ENCODE measurements around the gene CSNK1A1.

Gene CSNK1A1

GRCh38 chr5:149594206-149594895, 43.1 kb upstream of the CSNK1A1 start:
- Histone ChIP-seq H2BK15ac (ENCODE audit: low read length) (no peak overlapping the region), H3K4me3 (ENCODE audit: low read length in 2 of 2) (no peak overlapping the region), H3K4ac (ENCODE audit: low read length) (no peak overlapping the region), H3K23ac (ENCODE audit: low read depth, low read length, poor library complexity) (no peak overlapping the region), H2AK5ac (ENCODE audit: low read depth, low read length) (no peak overlapping the region), H2BK5ac (ENCODE audit: low read length) (no peak overlapping the region), H4K91ac (ENCODE audit: low read depth, low read length, poor library complexity) (no peak overlapping the region), H3K14ac (ENCODE audit: low read length) (no peak overlapping the region), H3K36me3 (replicated peaks in 1 of 2; ENCODE audit: control insufficient read depth in 2 of 2, insufficient read depth in 2 of 2, low read length in 2 of 2) (no peaks in the 10 kb centered on the region), H3K18ac (ENCODE audit: low read length) (no peak overlapping the region), H3K27ac (replicated peaks; ENCODE audit: low read length) (no peak overlapping the region), H3K4me2 (ENCODE audit: insufficient read depth, low read length, poor library complexity, severe bottlenecking) (no peak overlapping the region), H3K9me3 (replicated peaks in 1 of 2; ENCODE audit: control insufficient read depth in 2 of 2, insufficient read depth in 1 of 2, low read depth in 1 of 2, low read length in 2 of 2) (no peaks in the 10 kb centered on the region), H2BK120ac (ENCODE audit: low read depth, low read length) (no peak overlapping the region), H2BK12ac (ENCODE audit: low read length) (no peak overlapping the region), H3K4me1 (ENCODE audit: control insufficient read depth in 2 of 2, insufficient read depth in 1 of 2, low read depth in 1 of 2, low read length in 2 of 2) (no peaks in the 10 kb centered on the region), H4K8ac (ENCODE audit: low read depth, low read length) (no peak overlapping the region), H3K27me3 (ENCODE audit: control insufficient read depth in 3 of 3, insufficient read depth in 3 of 3, low read depth in 1 of 3, low read length in 3 of 3) (no peaks in the 10 kb centered on the region), H2AFZ (ENCODE audit: low read length) (no peak overlapping the region), H3K9ac (ENCODE audit: low read depth, low read length, poor library complexity) (no peak overlapping the region), H3K79me1 (ENCODE audit: low read depth, low read length) (no peaks in the 10 kb centered on the region)
- WGBS, 2 donors (ENCODE audit: extremely low coverage in 2 of 2, insufficient read length in 2 of 2, insufficient replicate concordance in 1 of 2), result no CpG with 5 or more reads among the region's 5 CpGs
- no peak for DNase-seq (ENCODE audit: low spot score)

DNA sequence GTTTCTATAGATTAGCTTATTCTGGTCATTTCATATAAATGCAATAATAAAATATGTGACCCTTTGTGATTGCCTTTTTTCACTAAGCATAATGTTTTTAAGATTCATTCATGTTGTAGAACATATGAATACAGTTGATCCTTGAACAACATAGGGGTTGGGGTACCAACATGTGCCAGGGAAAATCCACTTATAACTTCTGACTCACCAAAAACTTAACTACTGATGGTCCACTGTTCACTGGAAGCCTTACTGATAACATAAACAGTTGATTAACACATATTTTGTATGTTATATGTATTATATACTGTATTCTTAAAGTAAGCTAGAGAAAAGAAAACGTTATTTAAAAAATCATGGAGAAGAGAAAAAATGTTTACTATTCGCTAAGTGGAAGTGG, 42.1 kb upstream of the CSNK1A1 start:
- Histone ChIP-seq H3K27me3 (ENCODE audit: control insufficient read depth in 3 of 3, insufficient read depth in 3 of 3, low read depth in 1 of 3, low read length in 3 of 3) (no peaks in the 10 kb centered on the region), H4K8ac (ENCODE audit: low read depth, low read length) (no peak overlapping the region), H4K91ac (ENCODE audit: low read depth, low read length, poor library complexity) (no peak overlapping the region), H3K36me3 (replicated peaks in 1 of 2; ENCODE audit: control insufficient read depth in 2 of 2, insufficient read depth in 2 of 2, low read length in 2 of 2) (no peaks in the 10 kb centered on the region), H3K4me3 (ENCODE audit: low read length in 2 of 2) (no peak overlapping the region), H3K9ac (ENCODE audit: low read depth, low read length, poor library complexity) (no peak overlapping the region), H3K23ac (ENCODE audit: low read depth, low read length, poor library complexity) (no peak overlapping the region), H2BK120ac (ENCODE audit: low read depth, low read length) (no peak overlapping the region), H2BK5ac (ENCODE audit: low read length) (no peak overlapping the region), H2AFZ (ENCODE audit: low read length) (no peak overlapping the region), H2BK15ac (ENCODE audit: low read length) (no peak overlapping the region), H3K4me2 (ENCODE audit: insufficient read depth, low read length, poor library complexity, severe bottlenecking) (no peak overlapping the region), H3K14ac (ENCODE audit: low read length) (no peak overlapping the region), H3K79me1 (ENCODE audit: low read depth, low read length) (no peaks in the 10 kb centered on the region), H2AK5ac (ENCODE audit: low read depth, low read length) (no peak overlapping the region), H3K4ac (ENCODE audit: low read length) (no peak overlapping the region), H3K27ac (replicated peaks; ENCODE audit: low read length) (no peak overlapping the region), H2BK12ac (ENCODE audit: low read length) (no peak overlapping the region), H3K18ac (ENCODE audit: low read length) (no peak overlapping the region), H3K9me3 (replicated peaks in 1 of 2; ENCODE audit: control insufficient read depth in 2 of 2, insufficient read depth in 1 of 2, low read depth in 1 of 2, low read length in 2 of 2) (no peaks in the 10 kb centered on the region), H3K4me1 (ENCODE audit: control insufficient read depth in 2 of 2, insufficient read depth in 1 of 2, low read depth in 1 of 2, low read length in 2 of 2) (no peaks in the 10 kb centered on the region)
- no peak for DNase-seq (ENCODE audit: low spot score)
- no CpG with 5 or more reads among the region's 2 CpGs for WGBS, 2 donors (ENCODE audit: extremely low coverage in 2 of 2, insufficient read length in 2 of 2, insufficient replicate concordance in 1 of 2)

DNA sequence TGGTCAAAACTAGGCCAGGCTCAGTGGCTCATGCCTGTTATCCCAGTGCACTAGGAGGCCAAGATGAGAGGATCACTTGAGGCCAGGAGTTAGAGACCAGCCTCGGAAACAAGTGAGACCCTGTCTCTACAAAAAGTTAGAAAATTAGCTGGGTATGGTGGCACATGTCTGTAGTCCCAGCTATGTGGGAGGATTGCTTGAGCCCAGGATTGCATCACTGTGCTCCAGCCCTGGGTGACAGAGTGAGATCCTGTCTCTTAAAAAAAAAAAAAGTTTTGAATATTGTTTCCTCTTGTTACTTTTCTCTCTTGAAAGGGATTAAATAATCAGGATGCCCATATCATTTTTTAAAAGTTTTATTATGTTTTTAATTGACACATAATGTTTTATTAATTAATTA, 37.7 kb upstream of the CSNK1A1 start:
- Histone ChIP-seq H2AK5ac (ENCODE audit: low read depth, low read length) (no peak overlapping the region), H3K4ac (ENCODE audit: low read length) (no peak overlapping the region), H3K9me3 (replicated peaks in 1 of 2; ENCODE audit: control insufficient read depth in 2 of 2, insufficient read depth in 1 of 2, low read depth in 1 of 2, low read length in 2 of 2) (no peaks in the 10 kb centered on the region), H3K27ac (replicated peaks; ENCODE audit: low read length) (no peak overlapping the region), H3K23ac (ENCODE audit: low read depth, low read length, poor library complexity) (no peak overlapping the region), H3K4me3 (ENCODE audit: low read length in 2 of 2) (no peak overlapping the region), H3K9ac (ENCODE audit: low read depth, low read length, poor library complexity) (no peak overlapping the region), H2BK15ac (ENCODE audit: low read length) (no peak overlapping the region), H3K4me2 (ENCODE audit: insufficient read depth, low read length, poor library complexity, severe bottlenecking) (no peak overlapping the region), H3K36me3 (replicated peaks in 1 of 2; ENCODE audit: control insufficient read depth in 2 of 2, insufficient read depth in 2 of 2, low read length in 2 of 2) (no peaks in the 10 kb centered on the region), H3K14ac (ENCODE audit: low read length) (no peak overlapping the region), H2BK5ac (ENCODE audit: low read length) (no peak overlapping the region), H4K91ac (ENCODE audit: low read depth, low read length, poor library complexity) (no peak overlapping the region), H3K18ac (ENCODE audit: low read length) (no peak overlapping the region), H3K27me3 (ENCODE audit: control insufficient read depth in 3 of 3, insufficient read depth in 3 of 3, low read depth in 1 of 3, low read length in 3 of 3) (no peaks in the 10 kb centered on the region), H3K4me1 (ENCODE audit: control insufficient read depth in 2 of 2, insufficient read depth in 1 of 2, low read depth in 1 of 2, low read length in 2 of 2) (no peaks in the 10 kb centered on the region), H4K8ac (ENCODE audit: low read depth, low read length) (no peak overlapping the region), H2AFZ (ENCODE audit: low read length) (no peak overlapping the region), H2BK12ac (ENCODE audit: low read length) (no peak overlapping the region), H2BK120ac (ENCODE audit: low read depth, low read length) (no peak overlapping the region), H3K79me1 (ENCODE audit: low read depth, low read length) (no peaks in the 10 kb centered on the region)
- no peak for DNase-seq (ENCODE audit: low spot score)
- WGBS, 2 donors (ENCODE audit: extremely low coverage in 2 of 2, insufficient read length in 2 of 2, insufficient replicate concordance in 1 of 2), result no CpG with 5 or more reads among the region's 1 CpG

GRCh38 chr5:149586708-149587318, 35.6 kb upstream of the CSNK1A1 start:
- Histone ChIP-seq H3K27ac (replicated peaks; ENCODE audit: low read length) (no peak overlapping the region), H4K8ac (ENCODE audit: low read depth, low read length) (no peak overlapping the region), H3K23ac (ENCODE audit: low read depth, low read length, poor library complexity) (no peak overlapping the region), H2BK15ac (ENCODE audit: low read length) (no peak overlapping the region), H2AK5ac (ENCODE audit: low read depth, low read length) (no peak overlapping the region), H3K18ac (ENCODE audit: low read length) (no peak overlapping the region), H3K4me2 (ENCODE audit: insufficient read depth, low read length, poor library complexity, severe bottlenecking) (no peak overlapping the region), H2BK120ac (ENCODE audit: low read depth, low read length) (no peak overlapping the region), H3K9me3 (replicated peaks in 1 of 2; ENCODE audit: control insufficient read depth in 2 of 2, insufficient read depth in 1 of 2, low read depth in 1 of 2, low read length in 2 of 2) (no peaks in the 10 kb centered on the region), H3K9ac (ENCODE audit: low read depth, low read length, poor library complexity) (no peak overlapping the region), H3K4me1 (ENCODE audit: control insufficient read depth in 2 of 2, insufficient read depth in 1 of 2, low read depth in 1 of 2, low read length in 2 of 2) (peaks cover 3 to 4% of the 10 kb centered on the region in 2 donors), H2BK12ac (ENCODE audit: low read length) (no peak overlapping the region), H4K91ac (ENCODE audit: low read depth, low read length, poor library complexity) (no peak overlapping the region), H3K36me3 (replicated peaks in 1 of 2; ENCODE audit: control insufficient read depth in 2 of 2, insufficient read depth in 2 of 2, low read length in 2 of 2) (no peaks in the 10 kb centered on the region), H3K4ac (ENCODE audit: low read length) (no peak overlapping the region), H3K14ac (ENCODE audit: low read length) (no peak overlapping the region), H3K27me3 (ENCODE audit: control insufficient read depth in 3 of 3, insufficient read depth in 3 of 3, low read depth in 1 of 3, low read length in 3 of 3) (no peaks in the 10 kb centered on the region), H2BK5ac (ENCODE audit: low read length) (no peak overlapping the region), H3K79me1 (ENCODE audit: low read depth, low read length) (no peaks in the 10 kb centered on the region), H2AFZ (ENCODE audit: low read length) (no peak overlapping the region), H3K4me3 (ENCODE audit: low read length in 2 of 2) (no peak overlapping the region)
- no CpG with 5 or more reads among the region's 1 CpG for WGBS, 2 donors (ENCODE audit: extremely low coverage in 2 of 2, insufficient read length in 2 of 2, insufficient replicate concordance in 1 of 2)
- DNase-seq (ENCODE audit: low spot score), result no peak

Measured in neuronal stem cell (in vitro differentiated cells).